ENCODE data around the gene PRRG2. TPM values are rescaled to one million over a fixed set of nuclear protein-coding genes. Genes with fewer than 3 reads are reported as not detected.

Gene PRRG2
- total RNA-seq, 1 experiment from 2014 or later, result 3.3 TPM

DNA sequence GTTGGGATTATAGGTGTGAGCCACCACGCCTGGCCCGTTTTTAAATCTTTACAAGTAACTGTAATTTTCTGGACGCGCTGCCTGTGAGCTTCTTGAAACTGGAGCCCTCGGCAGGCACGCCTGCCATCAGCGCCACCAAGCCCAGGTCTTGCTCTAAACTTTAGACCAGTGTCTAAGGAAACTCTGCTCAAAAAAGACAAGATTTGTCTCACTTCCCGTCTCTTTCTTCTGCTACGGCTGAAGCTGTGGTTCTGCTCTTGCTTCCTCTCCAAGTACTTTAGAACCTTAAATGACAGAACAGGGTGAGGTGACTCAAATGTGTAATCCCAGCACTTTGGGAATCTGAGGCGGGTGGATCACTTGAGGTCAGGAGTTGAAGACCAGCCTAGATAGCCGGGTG is 28.4 kb upstream of the PRRG2 start:
- Mint-ChIP-seq H3K4me3 (no peak overlapping the region), H3K27ac (peak overlapping the region in 1 of 3 experiments; percentile 18; a peak in 2 of 7 replicates), H3K9me3 (no peaks in the 10 kb centered on the region; a peak in 1 of 5 replicates), H3K36me3 (ENCODE audit: insufficient read depth in 1 of 3, low read depth in 3 of 3) (peaks cover 13 to 23% (median 21%) of the 10 kb centered on the region in 3 experiments), H3K4me1 (peaks cover 2 to 12% of the 10 kb centered on the region in 2 experiments; a peak in 3 of 4 replicates), H3K27me3 (ENCODE audit: low read depth) (no peaks in the 10 kb centered on the region)
- no peak overlapping the region for H2AK5ac ChIP-seq (ENCODE audit: insufficient read length, low read length)
- no peak overlapping the region for H3K4ac ChIP-seq (ENCODE audit: low read depth, low read length)
- no peak overlapping the region for H2BK12ac ChIP-seq (ENCODE audit: insufficient read length, low read depth, low read length)
- H3T11ph ChIP-seq (ENCODE audit: low read length), result no peak overlapping the region
- H2BK20ac ChIP-seq (ENCODE audit: low read depth, low read length, poor library complexity, severe bottlenecking), result no peak overlapping the region
- H3K27me3 ChIP-seq (ENCODE audit: insufficient read depth, low read length), result no peaks in the 10 kb centered on the region
- no peak overlapping the region for H3K4me2 ChIP-seq (ENCODE audit: insufficient read depth, insufficient read length, low read length)
- no peak overlapping the region for H3K18ac ChIP-seq (ENCODE audit: insufficient read length, low read depth, low read length)
- no peak overlapping the region for H3K56ac ChIP-seq (ENCODE audit: insufficient read length, low read depth, low read length)
- H4K8ac ChIP-seq (replicated peaks; ENCODE audit: insufficient read length, low read depth, low read length), result no peak overlapping the region
- H3K27ac ChIP-seq (ENCODE audit: insufficient read length, low read depth, low read length), result no peak overlapping the region
- no peak overlapping the region for H3K14ac ChIP-seq (ENCODE audit: insufficient read depth, low read length)
- TF ChIP-seq, protein P1, sequence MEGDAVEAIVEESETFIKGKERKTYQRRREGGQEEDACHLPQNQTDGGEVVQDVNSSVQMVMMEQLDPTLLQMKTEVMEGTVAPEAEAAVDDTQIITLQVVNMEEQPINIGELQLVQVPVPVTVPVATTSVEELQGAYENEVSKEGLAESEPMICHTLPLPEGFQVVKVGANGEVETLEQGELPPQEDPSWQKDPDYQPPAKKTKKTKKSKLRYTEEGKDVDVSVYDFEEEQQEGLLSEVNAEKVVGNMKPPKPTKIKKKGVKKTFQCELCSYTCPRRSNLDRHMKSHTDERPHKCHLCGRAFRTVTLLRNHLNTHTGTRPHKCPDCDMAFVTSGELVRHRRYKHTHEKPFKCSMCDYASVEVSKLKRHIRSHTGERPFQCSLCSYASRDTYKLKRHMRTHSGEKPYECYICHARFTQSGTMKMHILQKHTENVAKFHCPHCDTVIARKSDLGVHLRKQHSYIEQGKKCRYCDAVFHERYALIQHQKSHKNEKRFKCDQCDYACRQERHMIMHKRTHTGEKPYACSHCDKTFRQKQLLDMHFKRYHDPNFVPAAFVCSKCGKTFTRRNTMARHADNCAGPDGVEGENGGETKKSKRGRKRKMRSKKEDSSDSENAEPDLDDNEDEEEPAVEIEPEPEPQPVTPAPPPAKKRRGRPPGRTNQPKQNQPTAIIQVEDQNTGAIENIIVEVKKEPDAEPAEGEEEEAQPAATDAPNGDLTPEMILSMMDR (conservative IDR thresholded peaks at IDR 0.05), result no peak
- DNase-seq, result no peak
- no peaks in the 10 kb centered on the region for H3K4me1 ChIP-seq (ENCODE audit: insufficient read depth, low read length)
- no peaks in the 10 kb centered on the region for H4K20me1 ChIP-seq (ENCODE audit: control insufficient read depth, insufficient read depth, insufficient read length)
- no peak overlapping the region for H2BK5ac ChIP-seq (ENCODE audit: insufficient read length, low read length)
- no peak overlapping the region for H3K9ac ChIP-seq (ENCODE audit: extremely low read depth, insufficient read length, low read length)
- H3K23me2 ChIP-seq (ENCODE audit: insufficient read length, low read depth, low read length, poor library complexity, severe bottlenecking), result peaks cover 9% of the 10 kb centered on the region
- no peak overlapping the region for H4K91ac ChIP-seq (ENCODE audit: insufficient read length, low read depth, low read length)
- no peaks in the 10 kb centered on the region for H3K79me1 ChIP-seq (ENCODE audit: insufficient read depth, low read depth, low read length, poor library complexity, severe bottlenecking)
- no peak overlapping the region for H2BK120ac ChIP-seq (ENCODE audit: low read depth, low read length, poor library complexity, severe bottlenecking)
- no peak overlapping the region for H3K23ac ChIP-seq (ENCODE audit: insufficient read length, low read depth, low read length)
- no peak overlapping the region for H2AFZ ChIP-seq (ENCODE audit: low read length)
- H4K5ac ChIP-seq (ENCODE audit: insufficient read length, low read depth, low read length), result no peak overlapping the region
- no peaks in the 10 kb centered on the region for H3K79me2 ChIP-seq (ENCODE audit: insufficient read depth, low read length)
- H3K9me3 ChIP-seq (ENCODE audit: control insufficient read depth, low read depth, low read length), result no peaks in the 10 kb centered on the region
- no CpG with 5 or more reads among the region's 11 CpGs for WGBS (ENCODE audit: extremely low coverage, insufficient read length, low lambda C conversion rate)
- no peak overlapping the region for H2BK15ac ChIP-seq (ENCODE audit: low read depth, low read length)

All from H9 (cell line).